ENCODE results near the gene SPIN2B.

Gene SPIN2B

DNA sequence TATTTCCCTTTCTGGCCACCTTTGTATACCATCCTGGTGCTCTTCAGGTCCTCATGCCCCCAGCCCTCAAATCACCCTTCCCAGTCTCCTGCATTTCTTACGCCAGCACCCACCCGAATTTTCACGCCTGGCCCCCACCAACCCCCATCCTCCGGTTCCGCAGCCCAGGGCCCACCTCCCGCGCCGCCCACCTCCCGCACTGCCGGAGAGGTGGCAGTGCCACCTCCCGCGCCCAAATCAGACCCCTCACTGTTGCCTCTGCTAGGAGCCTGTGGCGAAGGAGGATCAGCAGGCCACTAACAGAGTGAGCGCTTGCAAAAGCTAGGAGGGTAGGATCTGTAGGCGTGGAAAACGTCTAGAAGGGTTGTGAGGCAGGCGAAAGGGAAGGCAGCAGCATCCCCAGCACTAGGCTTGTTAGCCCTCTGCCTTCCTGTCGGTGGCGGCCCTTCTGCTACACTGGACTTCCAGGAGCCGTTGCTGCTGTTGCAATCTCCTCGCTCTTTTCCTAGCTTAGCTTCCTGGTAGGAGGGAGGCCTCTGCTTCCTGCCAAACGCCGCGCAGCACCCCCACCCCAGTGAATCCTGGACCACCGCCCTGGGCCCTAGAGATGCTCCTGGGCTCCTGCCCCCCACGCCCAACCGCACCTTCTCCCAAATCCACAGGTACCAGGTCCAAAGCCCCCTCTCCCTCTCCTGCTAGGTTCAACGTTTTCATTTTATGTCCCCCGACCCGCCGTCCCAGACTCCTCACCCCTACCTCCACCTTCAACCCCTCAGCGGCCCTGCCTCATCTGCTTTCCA is 51.0 kb downstream of the SPIN2B start:
- no peak for DNase-seq (ENCODE audit: low read depth in 2 of 2)
